Stomach (tissue), 9 donors: Measurements from ENCODE around the gene DLEU7. TPM values are rescaled to one million over a fixed set of nuclear protein-coding genes. Genes with fewer than 3 reads are reported as not detected.

Source experiments
- DNase-seq, 2 donors: peaks; one replicate each; pipeline versions ENCODE4 v3.0.0 to v3.0.0-alpha.2; 2013 to 2019
- H3K27ac ChIP-seq, 5 donors: fragments of 200-600 bp in 4 of 5; sonication (generic) in 4 of 5; one replicate each; pipeline ENCODE4 v1.5.1; 2013 to 2019; ENCODE audit warnings: mild to moderate bottlenecking in 1 of 5, moderate library complexity in 1 of 5
- H3K27me3 ChIP-seq, 3 donors: fragments of 200-600 bp; sonication (generic); one replicate each; pipeline ENCODE4 v1.5.1; 2017 to 2019; ENCODE audit warnings: mixed run types in 1 of 3
- H3K36me3 ChIP-seq, 4 donors: fragments of 200-600 bp; sonication (generic); 1 replicate in 3 of 4; 2 replicates in 1 of 4; pipeline ENCODE4 v1.5.1; 2016 to 2019
- H3K4me1 ChIP-seq, 4 donors: fragments of 200-600 bp; sonication (generic); one replicate each; pipeline ENCODE4 v1.5.1; 2016 to 2019
- H3K4me3 ChIP-seq, 4 donors: fragments of 200-600 bp; sonication (generic) in 3 of 4; one replicate each; pipeline ENCODE4 v1.5.1; 2016 to 2019; ENCODE audit warnings: mild to moderate bottlenecking in 1 of 4
- H3K9me3 ChIP-seq, 4 donors: fragments of 200-600 bp; sonication (generic); one replicate each; pipeline ENCODE4 v1.5.1; 2016 to 2019
- EP300 ChIP-seq: sonication (generic); formaldehyde crosslinking; IDR thresholded peaks from one replicate; pipeline ENCODE4 v1.6.1; 2017; ENCODE audit warnings: antibody characterized with exemption
- POLR2A ChIP-seq, 4 donors: fragments of 450-650 bp; IDR thresholded peaks; one replicate each; pipeline ENCODE4 v1.6.1; 2016; ENCODE audit warnings: antibody characterized with exemption in 4 of 4, control low read depth in 2 of 4, mild to moderate bottlenecking in 1 of 4, moderate library complexity in 1 of 4
- POLR2AphosphoS5 ChIP-seq, 3 donors: sonication (generic); formaldehyde crosslinking; IDR thresholded peaks; one replicate each; pipeline ENCODE4 v1.6.1; 2016; ENCODE audit warnings: antibody characterized with exemption in 3 of 3
- WGBS, 5 donors: extraction: QIAGEN DNeasy Blood & Tissue Kit in 3 of 5; methylation state at CpG; one replicate each; pipeline versions ENCODE4 v1.1.5 to v1.1.7; 2013 to 2018; 5-methylcytosine and 5-hydroxymethylcytosine counted together
- intact Hi-C: fragments of 100-400 bp; cut with DNase I; formaldehyde crosslinking; loops from one replicate; pipeline ENCODE4 v1.15.1; 2023; ENCODE audit warnings: low total_unique reads
- polyA plus RNA-seq, 3 donors: library from polyadenylated mRNA; stranded (reverse); fragments of 200-250 nt; gene quantifications; one replicate each; pipeline ENCODE4 v1.2.3, GENCODE V29; 2013
- total RNA-seq, 5 donors: library from RNA; depleted of rRNA; stranded (reverse); fragments of >200 nt; gene quantifications; one replicate each; pipeline versions ENCODE4 v1.1.0 to v1.2.3, GENCODE V29; 2014 to 2016
- TF ChIP-seq, protein P1 (sequence below), 7 experiments: fragments of 450-650 bp in 4 of 7; fragments of 200-600 bp in 3 of 7; sonication (generic) in 3 of 7; IDR thresholded peaks; one replicate each; pipeline ENCODE4 v1.5.1; 2016 to 2019; ENCODE audit warnings: antibody characterized with exemption in 7 of 7, control low read depth in 2 of 7, mild to moderate bottlenecking in 1 of 7
- donor health status: healthy with polysubstance abuse.
- donor health status: Bipolar disorder and iron deficiency.
- donor health status: healthy.

The DLEU7 gene
- total and polyA plus RNA-seq, 8 donors: 0.05 TPM; not detected in 7

DNA sequence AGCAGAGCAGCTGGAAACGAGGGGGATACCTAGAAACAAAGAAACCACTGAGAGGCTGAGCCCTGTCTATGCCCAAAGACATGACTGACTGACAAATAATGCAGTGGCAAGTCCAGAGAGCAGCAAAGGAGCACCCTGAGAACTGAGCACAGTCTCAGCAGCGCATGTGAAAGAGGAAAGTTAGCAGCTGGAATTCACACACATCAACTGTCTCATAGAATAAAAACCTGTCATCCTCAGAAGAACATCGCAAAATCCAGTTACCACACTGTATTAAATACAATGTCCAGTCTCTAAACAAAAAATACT lies 24.1 kb upstream of the DLEU7 start:
- Histone ChIP-seq H3K4me3 (no peak overlapping the region), H3K27ac (no peak overlapping the region), H3K4me1 (no peaks in the 10 kb centered on the region), H3K27me3 (no peaks in the 10 kb centered on the region), H3K9me3 (no peaks in the 10 kb centered on the region), H3K36me3 (no peaks in the 10 kb centered on the region)
- DNase-seq: no peak
- 64 to 70% (median 66%) methylated on average over 3 of the region's 3 CpGs for WGBS, 5 donors
- TF ChIP-seq POLR2AphosphoS5 (IDR thresholded peaks at IDR 0.05) (no peak), EP300 (no peak), POLR2A (IDR thresholded peaks at IDR 0.05) (no peak)
- TF ChIP-seq, protein P1, sequence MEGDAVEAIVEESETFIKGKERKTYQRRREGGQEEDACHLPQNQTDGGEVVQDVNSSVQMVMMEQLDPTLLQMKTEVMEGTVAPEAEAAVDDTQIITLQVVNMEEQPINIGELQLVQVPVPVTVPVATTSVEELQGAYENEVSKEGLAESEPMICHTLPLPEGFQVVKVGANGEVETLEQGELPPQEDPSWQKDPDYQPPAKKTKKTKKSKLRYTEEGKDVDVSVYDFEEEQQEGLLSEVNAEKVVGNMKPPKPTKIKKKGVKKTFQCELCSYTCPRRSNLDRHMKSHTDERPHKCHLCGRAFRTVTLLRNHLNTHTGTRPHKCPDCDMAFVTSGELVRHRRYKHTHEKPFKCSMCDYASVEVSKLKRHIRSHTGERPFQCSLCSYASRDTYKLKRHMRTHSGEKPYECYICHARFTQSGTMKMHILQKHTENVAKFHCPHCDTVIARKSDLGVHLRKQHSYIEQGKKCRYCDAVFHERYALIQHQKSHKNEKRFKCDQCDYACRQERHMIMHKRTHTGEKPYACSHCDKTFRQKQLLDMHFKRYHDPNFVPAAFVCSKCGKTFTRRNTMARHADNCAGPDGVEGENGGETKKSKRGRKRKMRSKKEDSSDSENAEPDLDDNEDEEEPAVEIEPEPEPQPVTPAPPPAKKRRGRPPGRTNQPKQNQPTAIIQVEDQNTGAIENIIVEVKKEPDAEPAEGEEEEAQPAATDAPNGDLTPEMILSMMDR (IDR thresholded peaks at IDR 0.05): no peak
- intact Hi-C loops: no loop called here

DNA sequence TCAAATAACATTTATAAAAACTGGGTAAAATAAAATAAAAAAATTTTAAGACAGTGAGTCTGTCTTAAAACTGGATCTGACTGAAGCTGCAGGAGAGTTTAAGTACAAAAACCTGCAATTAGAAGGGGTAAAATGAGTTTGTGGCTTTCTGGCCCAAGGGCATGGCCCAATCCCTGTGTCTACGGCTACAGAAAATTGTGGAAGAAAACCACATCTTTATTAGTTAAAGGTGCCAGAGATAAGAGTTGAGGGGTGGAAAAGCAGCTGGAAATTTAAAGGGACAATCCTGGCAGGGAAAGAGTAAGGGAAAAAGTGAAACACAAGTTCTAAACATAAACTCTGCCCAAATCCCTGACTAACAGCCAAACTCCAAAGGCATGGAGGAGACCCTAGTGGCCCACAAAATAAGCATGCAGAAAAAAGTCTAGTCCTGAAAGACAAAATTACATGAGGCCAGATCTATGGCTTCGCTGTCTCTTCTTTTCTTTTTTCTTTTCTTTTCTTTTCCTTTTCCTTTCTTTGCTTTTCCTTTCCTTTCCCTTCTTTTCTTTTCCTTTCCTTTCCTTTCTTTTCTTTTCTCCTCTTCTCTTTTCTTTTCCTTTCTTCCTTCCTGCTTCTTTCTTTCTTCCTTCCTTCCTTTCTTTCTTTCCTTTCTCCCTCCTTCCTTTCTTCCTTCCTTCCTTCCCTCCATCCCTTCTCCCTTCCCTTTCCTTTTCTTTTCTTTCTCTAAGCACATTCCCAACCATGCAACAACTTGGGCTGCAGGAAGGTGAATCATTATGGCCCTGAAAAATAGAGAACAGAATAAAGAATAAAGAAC lies 23.5 kb upstream of the DLEU7 start:
- no peaks in the 10 kb centered on the region for H3K36me3 ChIP-seq
- H3K4me3 ChIP-seq: no peak overlapping the region
- no peaks in the 10 kb centered on the region for H3K9me3 ChIP-seq
- no peak overlapping the region for H3K27ac ChIP-seq
- DNase-seq: no peak
- no peaks in the 10 kb centered on the region for H3K4me1 ChIP-seq
- TF ChIP-seq POLR2A (IDR thresholded peaks at IDR 0.05) (no peak), EP300 (no peak), POLR2AphosphoS5 (IDR thresholded peaks at IDR 0.05) (no peak)
- TF ChIP-seq, protein P1 (IDR thresholded peaks at IDR 0.05): no peak
- WGBS, 5 donors: 63 to 77% (median 71%) methylated on average over 2 of the region's 2 CpGs
- no peaks in the 10 kb centered on the region for H3K27me3 ChIP-seq
- intact Hi-C loops: no loop called here

DNA sequence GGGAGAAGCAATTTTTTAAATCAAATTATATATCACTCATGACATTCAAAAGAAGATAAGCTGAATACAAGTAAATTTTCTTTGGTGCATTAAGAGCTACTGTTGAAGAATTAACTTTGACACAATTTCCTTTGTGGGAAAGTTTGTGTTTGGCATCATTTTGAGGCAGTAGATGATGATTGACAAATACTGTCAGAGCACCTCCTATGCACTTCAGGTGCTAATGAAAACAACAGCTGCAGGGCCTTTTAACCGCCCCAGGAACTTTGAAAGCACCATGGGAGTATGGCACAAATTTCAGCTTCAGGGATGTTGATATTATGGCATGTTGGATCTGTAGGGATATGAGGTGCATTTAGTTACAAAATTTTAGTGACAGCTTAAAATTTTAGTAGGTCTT lies 21.0 kb upstream of the DLEU7 start:
- intact Hi-C loops: no loop called here

DNA sequence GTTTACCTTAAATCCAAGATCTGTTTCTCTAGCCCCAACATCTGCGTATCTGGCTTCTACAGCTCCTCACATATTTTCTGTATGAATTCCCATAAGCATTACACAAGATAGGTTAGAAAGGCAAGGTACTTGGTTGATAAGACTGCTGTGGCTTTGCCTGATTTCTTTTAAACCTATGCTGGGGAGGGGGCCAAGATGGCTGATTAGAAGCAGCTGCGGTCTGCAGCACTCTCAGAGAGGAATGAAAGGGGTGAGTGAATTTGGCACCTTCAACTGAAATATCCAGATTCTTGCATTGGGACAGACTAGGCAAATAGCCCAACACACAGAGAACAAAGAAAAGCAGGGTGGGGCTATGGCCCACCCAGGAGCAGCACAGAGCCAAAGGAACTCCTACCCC lies 12.2 kb upstream of the DLEU7 start:
- WGBS, 5 donors: 68 to 88% (median 72%) methylated on average over 2 of the region's 2 CpGs
- H3K27ac ChIP-seq: no peak overlapping the region

More for the DNA sequence above, 21.0 kb upstream of the DLEU7 start:
- no peak overlapping the region for H3K4me3 ChIP-seq
- no peaks in the 10 kb centered on the region for H3K36me3 ChIP-seq
- H3K27me3 ChIP-seq: no peaks in the 10 kb centered on the region
- no peaks in the 10 kb centered on the region for H3K4me1 ChIP-seq
- 81 to 94% (median 92%) methylated on average over 1 of the region's 1 CpG for WGBS, 5 donors
- peaks cover 0 to 13% (median 3%) of the 10 kb centered on the region in 4 donors for H3K9me3 ChIP-seq
- TF ChIP-seq POLR2A (IDR thresholded peaks at IDR 0.05): no peak
- TF ChIP-seq EP300: no peak
- TF ChIP-seq, protein P1 (IDR thresholded peaks at IDR 0.05): no peak
- no peak for TF ChIP-seq POLR2AphosphoS5 (IDR thresholded peaks at IDR 0.05)
- no peak for DNase-seq
- H3K27ac ChIP-seq: no peak overlapping the region

More for the DNA sequence above, 12.2 kb upstream of the DLEU7 start:
- Histone ChIP-seq H3K4me1 (no peaks in the 10 kb centered on the region), H3K36me3 (no peaks in the 10 kb centered on the region), H3K9me3 (peaks cover 0 to 30% (median 23%) of the 10 kb centered on the region in 4 donors), H3K4me3 (no peak overlapping the region), H3K27me3 (no peaks in the 10 kb centered on the region)
- DNase-seq: no peak
- intact Hi-C loops: no loop called here
- TF ChIP-seq, protein P1 (IDR thresholded peaks at IDR 0.05): no peak
- TF ChIP-seq EP300 (no peak), POLR2A (IDR thresholded peaks at IDR 0.05) (no peak), POLR2AphosphoS5 (IDR thresholded peaks at IDR 0.05) (no peak)
